GM12874 (cell line): ENCODE data around the gene ECPAS.

Experiments
- CTCF ChIP-seq: IDR thresholded peaks from 2 replicates; pipeline ENCODE4 v1.5.1; 2011; ENCODE audit warnings: low read depth, mild to moderate bottlenecking, control low read depth, low read length, moderate library complexity; ENCODE audit not compliant: insufficient read depth

ECPAS gene

DNA sequence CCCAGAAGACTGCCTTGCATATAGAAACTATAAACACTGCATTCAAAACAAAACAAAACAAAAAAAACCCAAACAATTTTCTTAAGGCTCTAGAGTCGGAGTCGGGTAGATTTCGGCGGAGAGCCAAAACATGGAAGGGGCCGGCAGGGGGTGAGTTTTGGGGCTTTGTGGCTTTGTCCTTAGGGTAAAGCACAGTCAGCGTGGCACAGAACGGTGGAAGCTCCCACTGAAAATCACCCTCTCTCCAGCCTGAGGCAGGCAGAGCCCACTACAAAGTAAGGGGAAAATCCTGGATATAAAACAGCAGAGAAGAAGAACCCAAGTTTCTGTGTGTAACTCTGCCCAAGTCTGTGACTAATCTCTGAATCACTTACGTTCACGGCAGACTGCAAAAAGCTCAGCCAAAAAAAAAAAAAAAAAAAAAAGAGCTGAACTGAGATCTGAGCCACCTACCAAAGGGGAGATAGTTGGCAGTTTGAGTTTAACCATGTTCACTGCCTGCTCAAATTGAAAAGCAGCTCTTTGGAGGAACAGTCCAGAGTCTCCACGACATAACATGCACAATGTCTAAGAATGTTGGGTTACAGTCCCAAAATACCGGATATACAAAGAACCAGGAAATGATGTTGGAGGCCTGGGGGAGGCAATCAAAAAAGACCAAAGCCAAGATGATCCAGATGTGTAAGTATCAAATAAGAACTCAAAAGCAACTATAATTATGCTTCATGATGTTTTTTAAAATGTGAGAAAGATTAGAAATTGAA is 127.5 kb downstream of the ECPAS start:
- TF ChIP-seq CTCF: no peak

- no peak for TF ChIP-seq CTCF
Observed at GRCh38 chr9:111352545-111352944, 131.6 kb downstream of the ECPAS start.

- TF ChIP-seq CTCF: no peak
Observed at GRCh38 chr9:111350556-111350955, 133.6 kb downstream of the ECPAS start.

- TF ChIP-seq CTCF: no peak
Observed at GRCh38 chr9:111349766-111350165, 134.4 kb downstream of the ECPAS start.

DNA sequence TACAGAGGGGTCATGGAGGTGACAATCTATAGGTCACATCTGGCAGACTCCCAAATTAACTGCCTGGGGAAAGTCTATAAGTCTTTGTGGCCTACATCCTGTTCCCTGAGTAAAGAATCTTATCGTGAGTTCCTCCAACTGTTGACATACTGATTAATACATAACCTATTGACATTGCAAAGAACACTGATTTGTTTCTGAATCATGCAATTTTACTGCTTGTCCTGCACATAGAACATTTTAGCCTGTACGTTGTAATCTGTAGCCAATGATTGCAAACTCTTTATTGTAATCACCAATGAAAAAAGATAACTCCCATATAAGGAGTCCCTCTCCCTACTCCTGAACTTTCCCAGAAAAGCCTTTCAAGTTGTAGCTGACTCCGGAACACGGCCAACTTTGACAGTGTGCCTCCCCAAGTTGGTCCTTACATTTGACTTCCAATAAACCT is 135.3 kb downstream of the ECPAS start:
- TF ChIP-seq CTCF: no peak

GRCh38 chr9:111330124-111330523 is 154.1 kb downstream of the ECPAS start, which contains the start of gene OR2K2:
Gene OR2K2, minus strand, starts transcription at chr9:111330224. Its CDS starts 1,791 bp downstream, at chr9:111328433.
- TF ChIP-seq CTCF: no peak

DNA sequence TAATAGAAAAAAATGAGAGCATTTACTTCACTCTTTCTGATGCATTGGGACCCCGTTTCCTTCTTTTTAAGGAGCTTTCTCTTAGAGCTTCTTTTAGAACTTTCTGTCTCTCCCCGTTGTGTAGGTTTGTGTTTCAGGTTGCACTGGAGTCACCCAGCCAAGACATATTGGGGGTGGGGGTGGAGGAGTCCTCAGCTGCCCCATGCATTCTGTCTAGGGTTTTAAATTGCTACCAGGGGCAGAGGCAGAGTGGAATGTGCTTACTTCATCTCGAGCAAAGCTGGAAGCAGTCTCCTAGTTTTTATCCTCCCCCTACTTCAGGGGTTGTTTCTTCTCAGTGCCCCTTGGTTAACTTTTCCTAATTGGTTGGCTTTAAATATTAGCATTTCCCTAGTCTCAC is 163.6 kb downstream of the ECPAS start:
- TF ChIP-seq CTCF: no peak

DNA sequence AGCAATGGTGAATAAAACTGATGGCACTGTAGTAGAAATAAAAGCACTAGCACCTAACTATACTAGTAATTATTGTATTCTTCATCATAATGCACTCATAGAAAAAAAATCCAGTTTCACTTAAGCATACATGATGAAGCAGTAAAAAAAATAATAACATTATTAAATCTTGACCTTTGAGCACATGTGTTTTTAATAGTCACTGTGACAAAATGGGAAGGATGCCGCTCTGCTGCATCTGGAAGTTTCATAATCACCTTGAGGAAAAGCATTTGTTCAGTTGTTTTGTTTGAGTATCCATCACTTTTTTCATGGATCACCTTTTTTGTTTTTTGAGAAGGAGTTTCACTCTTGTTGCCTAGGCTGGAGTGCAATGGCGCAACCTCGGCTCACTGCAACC is 167.4 kb downstream of the ECPAS start:
- no peak for TF ChIP-seq CTCF
